Tibial artery (tissue), 4 donors: ENCODE measurements around the gene ZFAND5.

Experiments
- DNase-seq, 2 donors: peaks; one replicate each; pipeline ENCODE4 v3.0.0-alpha.2; 2019
- H3K27ac ChIP-seq, 2 donors: fragments of 200-600 bp; sonication (generic) in 1 of 2; 1 replicate in 1 of 2; 2 replicates in 1 of 2; pipeline ENCODE4 v1.5.1; 2018 to 2019; ENCODE audit warnings: mild to moderate bottlenecking in 1 of 2
- H3K27me3 ChIP-seq, 2 donors: fragments of 200-600 bp; sonication (generic) in 1 of 2; one replicate each; pipeline versions ENCODE4 v1.5.1 to v1.6.0; 2016 to 2019
- H3K36me3 ChIP-seq, 3 donors: fragments of 200-600 bp; sonication (generic) in 2 of 3; one replicate each; pipeline ENCODE4 v1.5.1; 2016 to 2019; ENCODE audit warnings: mild to moderate bottlenecking in 2 of 3
- H3K4me1 ChIP-seq, 4 donors: fragments of 200-600 bp; sonication (generic) in 2 of 4; 1 replicate in 3 of 4; 2 replicates in 1 of 4; pipeline ENCODE4 v1.5.1; 2016 to 2019
- H3K4me3 ChIP-seq, 2 donors: fragments of 200-600 bp; sonication (generic) in 1 of 2; 1 replicate in 1 of 2; 2 replicates in 1 of 2; pipeline ENCODE4 v1.5.1; 2018 to 2019; ENCODE audit warnings: mild to moderate bottlenecking in 2 of 2
- H3K9me3 ChIP-seq, 3 donors: fragments of 200-600 bp; sonication (generic) in 1 of 3; one replicate each; pipeline ENCODE4 v1.5.1; 2016 to 2019
- CTCF ChIP-seq, 2 experiments: fragments of 200-600 bp in 1 of 2; fragments of 450-650 bp in 1 of 2; IDR thresholded peaks; one replicate each; pipeline ENCODE4 v1.5.1; 2017 to 2019; ENCODE audit warnings: antibody characterized with exemption in 2 of 2, mild to moderate bottlenecking in 1 of 2, moderate library complexity in 1 of 2
- intact Hi-C: fragments of 100-400 bp; cut with DNase I; formaldehyde crosslinking; loops from one replicate; pipeline ENCODE4 v1.15.0; 2023; ENCODE audit warnings: low total_unique reads

The ZFAND5 gene

DNA sequence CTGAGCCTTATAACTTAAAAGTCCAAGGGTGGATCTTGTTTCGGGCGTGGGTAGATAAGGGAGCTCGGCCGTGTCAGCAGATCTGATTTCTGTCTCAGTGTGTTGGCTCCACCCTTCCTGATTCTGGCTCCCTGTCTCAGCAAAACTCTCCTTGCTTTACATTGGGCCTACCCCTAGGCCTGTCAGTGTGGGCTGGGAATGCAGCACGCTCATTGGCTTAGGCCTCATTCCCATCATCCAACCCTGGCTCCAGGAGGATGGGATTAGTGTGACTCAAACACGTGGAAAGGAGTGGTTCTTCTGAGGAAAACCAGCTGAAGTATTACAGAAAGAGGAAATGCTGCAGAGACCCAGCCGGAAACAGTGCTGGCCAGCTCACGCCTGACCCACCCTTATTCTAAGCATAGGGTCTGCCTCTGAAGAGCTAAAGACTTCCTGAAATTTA is 59.9 kb downstream of the ZFAND5 start:
- intact Hi-C loops: no loop called here
- H3K36me3 ChIP-seq: no peaks in the 10 kb centered on the region
- no peaks in the 10 kb centered on the region for H3K27me3 ChIP-seq
- TF ChIP-seq CTCF (IDR thresholded peaks at IDR 0.05): no peak
- peak overlapping the region in 1 of 2 donors; percentile 57 for H3K27ac ChIP-seq
- peak overlapping the region in 1 of 2 donors; percentile 35 for H3K4me3 ChIP-seq
- H3K4me1 ChIP-seq: peaks cover 0 to 3% (median 0%) of the 10 kb centered on the region in 4 donors
- peak; percentile 82 to 90 for DNase-seq
- no peaks in the 10 kb centered on the region for H3K9me3 ChIP-seq

DNA sequence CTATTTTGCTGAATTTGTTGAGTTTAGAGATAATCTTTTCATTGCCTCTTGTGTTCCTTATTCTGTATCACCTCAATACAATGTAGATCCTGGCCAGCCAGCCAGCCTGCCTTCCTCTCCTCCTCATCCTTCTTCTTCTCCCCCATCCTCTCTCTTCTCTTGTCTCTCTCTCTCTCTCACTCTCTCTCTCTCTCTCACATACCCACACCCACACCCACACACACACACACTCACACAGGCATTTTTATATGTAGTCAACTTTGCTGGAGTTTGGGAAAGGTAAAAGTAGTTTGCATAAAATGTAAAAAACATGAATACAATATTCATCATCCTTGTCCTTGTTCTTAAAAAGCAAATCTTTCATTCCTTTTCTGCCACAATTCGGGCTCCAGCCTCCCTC is 60.5 kb downstream of the ZFAND5 start:
- H3K27ac ChIP-seq: peak overlapping the region in 1 of 2 donors; percentile 57
- TF ChIP-seq CTCF (IDR thresholded peaks at IDR 0.05): no peak
- intact Hi-C loops: no loop called here
- H3K4me3 ChIP-seq: peak overlapping the region in 1 of 2 donors; percentile 35
- no peaks in the 10 kb centered on the region for H3K27me3 ChIP-seq
- no peaks in the 10 kb centered on the region for H3K36me3 ChIP-seq
- no peaks in the 10 kb centered on the region for H3K9me3 ChIP-seq
- peaks cover 0 to 3% (median 0%) of the 10 kb centered on the region in 4 donors for H3K4me1 ChIP-seq
- no peak for DNase-seq
